HG02798 (cell line): ENCODE data around the gene PLXDC1.
"Not testable (repeated sequence)": the region's sequence is repeated elsewhere in the genome, so short reads cannot be mapped to it uniquely, and the experiment has no call there.

Source experiments
- ATAC-seq: cut with Tn5 transposase; IDR thresholded peaks from one replicate; pipeline ENCODE4 v1.9.1; 2021; ENCODE audit warnings: mild to moderate bottlenecking; ENCODE audit not compliant: unreplicated experiment, poor library complexity

Gene PLXDC1

GRCh38 chr17:39022924-39023323 is 128.5 kb downstream of the PLXDC1 start:
- no peak for ATAC-seq

GRCh38 chr17:39020037-39020436 is 131.4 kb downstream of the PLXDC1 start:
- ATAC-seq: not testable (repeated sequence)

- no peak for ATAC-seq
These were observed 132.9 kb downstream of the PLXDC1 start for GRCh38 chr17:39018267-39019134.

GRCh38 chr17:39016193-39017153 is 135.0 kb downstream of the PLXDC1 start:
- no peak for ATAC-seq

GRCh38 chr17:39015546-39015935 is 135.9 kb downstream of the PLXDC1 start:
- no peak for ATAC-seq

GRCh38 chr17:39014795-39015545 is 136.5 kb downstream of the PLXDC1 start:
- no peak for ATAC-seq

- ATAC-seq: no peak
These were observed 137.2 kb downstream of the PLXDC1 start for GRCh38 chr17:39014044-39014794.
